HG02759 (cell line): ENCODE measurements around the gene NSL1.
"Not testable (repeated sequence)": the region's sequence is repeated elsewhere in the genome, so short reads cannot be mapped to it uniquely, and the experiment has no call there.

ENCODE experiments used
- ATAC-seq: cut with Tn5 transposase; IDR thresholded peaks from one replicate; pipeline ENCODE4 v1.9.1; 2021; ENCODE audit warnings: mild to moderate bottlenecking, moderate library complexity; ENCODE audit not compliant: unreplicated experiment

Gene NSL1

DNA sequence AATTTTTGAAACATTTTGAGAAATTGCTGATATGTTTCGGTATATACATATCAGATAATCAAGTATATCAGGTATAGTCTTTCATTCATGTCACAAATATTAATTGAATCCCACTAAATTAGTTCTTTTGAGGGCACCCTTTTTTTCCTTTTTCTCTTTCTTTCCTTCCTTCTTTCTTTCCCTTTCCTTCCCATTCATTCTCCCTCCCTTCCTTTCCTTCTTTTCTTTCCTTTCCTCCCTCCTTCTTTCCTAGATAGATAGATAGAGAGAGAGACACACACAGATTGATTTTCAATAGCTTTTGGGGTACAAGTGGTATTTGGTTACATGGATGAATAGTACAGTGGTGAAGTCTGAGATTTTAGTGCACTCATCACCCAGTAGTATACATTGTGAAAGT is 5.7 kb downstream of the NSL1 start:
- no peak for ATAC-seq

DNA sequence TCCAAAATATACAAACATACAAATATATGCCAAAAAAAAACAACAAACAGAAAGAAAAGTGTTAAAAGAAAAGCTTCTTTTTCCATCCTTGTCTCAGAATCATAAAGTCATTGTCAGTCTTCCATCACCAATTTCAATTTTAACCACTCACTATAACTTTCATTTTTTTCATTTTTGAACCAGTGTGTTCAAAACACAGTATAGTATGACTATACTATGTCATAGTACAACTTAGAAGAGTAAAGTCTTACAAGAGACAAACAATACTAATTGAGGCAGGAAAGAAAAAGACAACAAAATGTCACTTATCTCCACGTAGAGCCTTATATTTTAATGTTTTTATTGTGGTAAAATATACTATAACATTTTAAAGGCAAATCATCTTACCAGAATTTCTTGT is 7.6 kb downstream of the NSL1 start:
- ATAC-seq, result no peak

DNA sequence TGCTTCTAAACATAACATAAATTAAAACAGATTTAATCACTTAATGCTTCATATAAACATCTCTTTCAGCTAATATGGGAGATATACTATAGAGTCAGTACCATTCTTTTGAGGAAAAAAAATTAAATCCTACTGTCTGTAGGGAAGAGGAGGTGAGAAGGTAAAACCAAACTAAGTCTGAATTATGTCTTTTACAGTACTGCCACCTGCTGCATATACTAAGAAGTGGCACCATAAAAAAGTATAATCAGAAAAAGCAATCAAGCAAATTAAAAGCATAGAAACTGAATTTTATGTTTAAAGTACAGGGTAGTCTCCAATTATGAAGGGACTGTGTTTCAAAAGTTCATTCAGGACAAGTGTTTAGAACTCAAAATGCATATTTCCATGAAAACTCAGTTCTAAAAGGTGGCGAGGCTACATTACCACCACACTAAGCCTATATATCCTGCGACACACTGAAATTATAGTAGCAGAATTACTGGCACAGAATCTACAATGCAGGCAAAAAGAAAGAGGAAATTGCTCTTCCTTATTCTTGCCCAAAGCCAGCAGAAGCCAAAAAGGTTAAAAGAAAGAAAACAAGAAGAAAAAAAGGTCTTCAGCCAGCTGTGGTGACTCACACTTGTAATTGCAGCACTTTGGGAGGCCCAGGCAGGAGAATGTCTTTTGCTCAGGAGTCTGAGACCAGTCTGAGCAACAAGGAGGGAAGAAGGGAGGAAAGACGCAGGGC is 9.0 kb downstream of the NSL1 start:
- no peak for ATAC-seq

DNA sequence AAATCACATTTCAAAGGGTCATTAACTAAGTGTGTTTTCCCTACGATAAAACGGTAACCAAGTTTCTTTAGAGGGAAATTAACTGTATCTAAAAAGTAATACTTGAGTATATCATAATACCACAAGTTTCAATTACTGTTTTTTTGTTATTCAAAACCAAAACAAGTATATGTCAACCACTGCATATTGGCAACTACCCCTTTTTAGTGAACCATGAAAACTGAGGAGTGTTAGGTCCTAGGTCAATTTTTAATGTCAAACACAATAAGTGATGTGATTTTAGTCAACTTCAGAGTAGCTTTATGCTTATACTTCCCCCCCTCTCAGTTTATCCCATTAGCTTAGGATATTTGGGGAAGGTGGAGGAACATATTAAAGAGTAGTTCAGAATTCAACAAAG is 10.4 kb downstream of the NSL1 start:
- ATAC-seq, result no peak

DNA sequence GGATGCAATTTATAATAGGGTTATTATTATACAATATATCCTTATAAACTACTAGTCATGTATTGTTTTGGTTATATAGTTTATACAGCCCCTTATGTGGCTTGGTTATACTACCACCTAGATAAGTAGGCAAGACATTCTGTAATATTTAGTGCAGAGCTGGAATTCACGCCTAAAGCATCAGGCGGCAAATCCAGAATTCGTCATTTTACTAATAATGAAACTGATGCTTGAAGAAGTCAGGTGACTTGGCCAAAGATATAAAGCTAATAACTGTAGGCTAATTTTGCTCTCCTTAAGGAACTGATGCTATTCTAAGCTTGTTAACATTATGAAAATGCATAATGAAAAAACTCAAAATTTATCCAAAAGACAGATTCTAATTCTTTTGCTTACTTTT is 10.8 kb downstream of the NSL1 start:
- ATAC-seq, result no peak

DNA sequence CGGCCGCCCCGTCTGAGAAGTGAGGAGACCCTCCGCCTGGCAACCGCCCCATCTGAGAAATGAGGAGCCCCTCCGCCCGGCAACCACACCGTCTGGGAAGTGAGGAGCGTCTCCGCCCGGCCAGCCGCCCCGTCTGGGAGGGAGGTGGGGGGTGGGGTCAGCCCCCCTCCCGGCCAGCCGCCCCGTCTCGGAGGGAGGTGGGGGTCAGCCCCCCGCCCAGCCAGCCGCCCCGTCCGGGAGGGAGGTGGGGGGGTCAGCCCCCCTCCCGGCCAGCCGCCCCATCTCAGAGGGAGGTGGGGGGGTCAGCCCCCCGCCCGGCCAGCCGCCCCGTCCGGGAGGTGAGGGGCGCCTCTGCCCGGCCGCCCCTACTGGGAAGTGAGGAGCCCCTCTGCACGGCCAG is 12.5 kb downstream of the NSL1 start:
- not testable (repeated sequence) for ATAC-seq

DNA sequence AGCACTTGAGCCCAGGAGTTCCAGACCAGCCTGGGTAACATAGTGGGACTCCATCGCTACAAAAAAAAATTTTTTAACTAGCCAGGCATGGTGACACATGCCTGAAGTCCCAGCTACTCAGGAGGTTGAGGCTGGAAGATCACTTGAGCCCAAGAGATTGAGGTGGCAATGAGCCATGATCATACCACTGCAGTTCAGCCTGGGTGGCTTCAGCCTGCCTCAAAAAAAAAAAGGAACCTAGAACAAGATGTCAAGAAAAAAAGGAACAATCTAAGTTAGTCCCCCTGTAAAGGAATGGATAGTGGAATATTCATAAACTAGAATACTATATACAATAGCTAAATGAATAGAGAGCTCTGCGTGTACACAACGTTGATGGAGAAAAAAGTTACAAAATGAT is 14.4 kb downstream of the NSL1 start:
- ATAC-seq, result no peak

DNA sequence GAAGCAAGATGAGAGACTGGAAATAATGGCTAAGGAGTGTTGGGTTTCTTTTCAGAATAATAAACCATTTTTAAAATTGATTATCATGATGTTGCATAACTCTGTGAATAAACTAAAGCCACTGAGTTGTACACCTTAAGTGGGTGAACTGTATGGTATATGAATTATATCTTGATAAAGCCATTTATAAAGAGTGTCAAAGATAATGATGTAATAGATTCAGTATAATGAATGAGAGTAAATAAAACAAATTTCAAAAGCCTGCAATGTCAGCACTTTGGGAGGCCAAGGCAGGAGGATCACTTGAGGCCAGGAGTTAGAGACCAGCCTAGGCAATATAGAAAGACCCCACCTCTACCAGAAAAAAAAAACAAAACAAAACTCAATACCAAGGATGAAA is 16.3 kb downstream of the NSL1 start:
- no peak for ATAC-seq

DNA sequence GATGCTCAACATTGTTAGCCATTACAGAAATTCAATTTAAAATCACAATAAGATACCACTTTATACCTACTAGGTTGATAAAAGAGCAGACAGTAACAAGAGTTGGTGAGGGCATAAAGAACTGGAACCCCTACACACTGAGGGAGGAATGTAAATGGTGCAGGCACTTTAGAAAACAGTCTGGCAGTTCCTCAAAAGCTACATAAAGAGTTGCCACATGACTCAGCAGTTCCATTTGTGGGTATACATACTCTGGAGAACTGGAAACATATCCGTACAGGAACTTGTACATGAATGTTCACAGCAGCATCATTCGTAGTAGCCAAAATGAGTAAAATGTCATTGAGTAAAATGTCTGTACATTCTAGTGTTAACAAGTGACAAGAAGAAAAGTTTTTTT is 17.0 kb downstream of the NSL1 start:
- no peak for ATAC-seq

DNA sequence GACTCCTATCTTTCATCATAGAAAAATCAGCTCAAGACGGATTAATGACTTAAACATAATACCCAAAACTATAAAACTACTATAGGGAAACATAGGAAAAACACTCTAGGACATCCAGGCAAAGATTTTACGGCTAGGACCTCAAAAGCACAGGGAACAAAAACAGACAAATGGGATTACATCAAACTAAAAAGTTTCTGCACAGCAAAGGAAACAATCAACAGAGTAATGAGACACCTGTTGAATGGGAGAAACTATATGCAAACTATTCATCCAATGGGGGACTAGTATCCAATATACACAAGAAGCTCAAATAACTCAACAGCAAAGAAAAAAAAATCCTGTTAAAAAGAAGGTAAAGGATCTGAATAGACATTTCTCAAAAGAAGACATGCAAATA is 18.6 kb downstream of the NSL1 start:
- no peak for ATAC-seq

DNA sequence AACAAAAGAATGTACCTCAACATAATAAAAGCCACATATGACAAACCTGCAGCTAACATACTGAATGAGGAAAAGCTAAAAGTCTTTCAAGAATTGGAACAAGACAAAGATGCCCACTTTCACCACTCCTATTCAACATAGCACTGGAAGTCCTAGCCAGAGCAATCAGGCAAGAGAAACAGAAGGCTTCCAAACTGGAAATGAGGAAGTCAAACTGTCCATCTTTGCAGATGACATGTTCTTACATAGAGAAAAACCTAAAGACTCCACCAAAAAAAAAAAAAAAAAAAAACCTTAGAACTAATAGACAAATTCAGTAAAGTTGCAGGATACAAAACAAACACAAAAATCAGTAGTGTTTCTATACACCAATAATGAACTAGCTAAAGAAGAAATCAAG is 20.2 kb downstream of the NSL1 start:
- ATAC-seq, result no peak

DNA sequence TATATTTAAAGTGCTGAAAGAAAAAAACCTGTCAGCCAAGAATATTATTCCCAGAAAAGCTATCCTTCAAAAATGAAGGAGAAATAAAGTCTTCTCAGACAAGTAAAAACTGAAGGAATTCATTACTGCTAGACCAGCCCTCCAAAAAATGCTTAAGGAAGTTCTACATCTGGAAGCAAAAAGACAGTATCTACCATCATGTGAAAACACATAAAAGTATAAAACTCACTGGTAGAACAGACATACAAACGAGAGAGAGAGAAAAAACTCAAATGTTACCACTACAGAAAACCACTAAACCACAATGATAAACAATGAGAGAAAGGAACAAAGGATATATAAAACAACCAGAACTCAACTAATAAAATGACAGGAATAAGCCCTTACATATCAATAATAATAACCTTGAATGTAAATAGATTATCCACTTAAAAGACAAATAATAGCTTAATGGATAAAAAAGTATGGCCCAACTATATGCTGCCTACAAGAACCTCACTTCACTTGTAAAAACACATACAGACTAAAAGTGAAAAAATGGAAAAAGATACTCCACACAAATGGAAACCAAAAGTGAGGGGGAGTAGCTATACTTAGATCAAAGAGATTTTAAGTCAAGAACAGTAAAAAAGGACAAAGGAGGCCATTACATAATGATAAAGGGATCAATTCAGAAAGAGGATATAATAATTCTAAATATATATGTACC is 22.0 kb downstream of the NSL1 start:
- ATAC-seq, result no peak

DNA sequence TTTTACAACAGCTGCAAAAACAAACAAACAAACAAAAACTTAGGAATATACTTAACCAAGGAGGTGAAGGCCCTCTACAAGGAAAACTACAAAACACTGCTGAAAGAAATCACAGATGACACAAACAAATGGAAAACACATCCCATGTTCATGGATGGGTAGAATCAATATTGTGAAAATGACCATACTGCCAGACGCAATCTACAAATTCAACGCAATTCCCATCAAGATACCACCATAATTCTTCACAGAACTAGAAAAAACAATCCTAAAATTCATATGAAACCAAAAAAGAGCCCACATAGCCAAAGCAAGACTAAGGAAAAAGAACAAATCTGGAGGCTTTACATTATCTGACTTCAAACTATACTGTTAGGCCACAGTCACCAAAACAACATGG is 24.8 kb downstream of the NSL1 start:
- ATAC-seq, result not testable (repeated sequence)

DNA sequence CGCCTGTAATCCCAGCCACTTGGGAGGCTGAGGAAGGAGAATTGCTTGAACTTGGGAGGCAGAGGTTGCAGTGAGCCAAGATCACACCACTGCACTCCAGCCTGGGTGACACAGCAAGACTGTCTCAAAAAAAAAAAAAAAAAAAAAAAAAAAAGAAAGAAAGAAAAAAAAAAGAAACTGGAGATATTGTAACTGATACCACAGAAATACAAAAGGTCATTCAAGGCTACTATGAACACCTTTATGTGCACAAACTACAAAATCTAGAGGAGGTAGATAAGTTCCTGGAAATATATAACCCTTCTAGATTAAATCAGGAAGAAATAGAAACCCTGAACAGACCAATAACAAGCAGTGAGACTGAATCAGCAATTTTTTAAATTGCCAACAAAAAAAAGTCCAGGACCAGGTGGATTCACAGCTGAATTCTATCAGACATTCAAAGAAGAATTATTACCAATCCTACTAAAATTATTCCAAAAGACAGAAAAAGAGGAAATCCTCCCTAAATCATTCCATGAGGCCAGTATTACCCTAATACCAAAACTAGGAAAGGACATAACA is 26.8 kb downstream of the NSL1 start:
- not testable (repeated sequence) for ATAC-seq

DNA sequence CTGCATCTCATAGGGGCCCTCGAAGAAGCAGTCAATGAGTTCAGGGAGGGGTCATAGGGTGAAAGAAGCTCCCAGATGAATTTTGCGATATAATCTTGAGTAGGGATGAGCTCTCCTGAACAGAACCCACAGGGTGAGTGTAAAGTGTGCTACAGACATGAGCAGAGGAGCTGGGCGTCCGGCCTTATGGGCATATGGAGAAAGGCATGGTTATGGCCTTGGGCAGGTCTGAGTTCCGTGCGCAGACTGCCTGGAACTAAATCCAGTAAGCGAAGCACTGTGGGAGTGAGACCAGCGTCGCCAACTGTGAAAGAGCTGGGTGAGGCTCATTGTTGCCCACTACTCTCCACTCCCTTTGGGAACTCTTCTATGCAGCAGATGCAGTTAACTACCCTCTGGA is 28.7 kb downstream of the NSL1 start:
- no peak for ATAC-seq

DNA sequence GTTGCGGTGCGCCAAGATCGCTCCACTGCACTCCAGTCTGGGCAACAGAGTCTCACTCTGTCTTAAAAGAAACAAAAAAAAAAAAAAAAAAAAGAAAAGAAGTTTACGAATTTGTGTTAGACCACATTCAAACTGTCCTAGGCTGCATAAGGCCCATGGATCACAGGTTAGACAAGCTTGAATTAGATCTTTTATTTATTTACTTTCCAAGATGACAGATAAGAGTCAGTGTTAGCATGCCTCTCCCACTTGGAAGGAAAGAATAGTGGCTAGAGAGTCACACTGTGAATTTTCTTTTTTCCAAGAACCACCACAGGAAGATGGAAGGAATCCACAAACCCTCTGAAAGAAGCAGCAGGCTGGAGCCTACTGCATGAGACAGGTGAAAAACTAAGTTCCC is 29.3 kb downstream of the NSL1 start:
- ATAC-seq, result no peak

DNA sequence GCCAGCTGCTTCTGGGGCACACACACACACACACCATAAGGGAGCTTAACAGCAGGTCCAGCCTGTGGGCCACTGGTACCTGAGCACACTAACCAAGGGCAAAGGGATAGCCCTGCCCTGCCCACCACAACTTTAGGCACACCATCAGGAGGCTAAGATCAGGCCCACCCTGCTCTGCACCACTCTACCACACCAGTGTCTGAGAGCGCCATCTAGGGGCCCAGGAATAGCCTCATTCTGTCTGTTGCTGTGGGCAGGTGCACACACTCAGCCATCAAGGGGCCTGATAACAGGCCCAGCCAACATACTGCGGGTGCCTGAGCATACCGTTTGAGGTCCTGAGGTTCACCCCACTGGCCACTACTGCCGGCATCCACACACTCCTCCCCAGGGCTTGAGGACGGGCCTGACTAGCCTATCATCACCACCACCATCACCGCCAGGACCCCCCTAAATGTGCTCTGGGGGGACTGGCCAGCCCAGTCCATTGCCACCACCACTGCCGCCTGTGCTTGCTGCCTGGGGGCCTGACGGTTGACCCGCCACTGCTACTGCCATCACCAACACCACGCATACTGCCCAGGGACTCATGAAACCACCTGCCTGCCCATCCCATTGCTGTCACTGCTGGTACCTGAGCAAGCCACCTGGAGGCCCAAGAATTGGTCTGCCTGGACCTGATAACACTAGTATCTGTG is 31.3 kb downstream of the NSL1 start:
- ATAC-seq, result peak; percentile 75

DNA sequence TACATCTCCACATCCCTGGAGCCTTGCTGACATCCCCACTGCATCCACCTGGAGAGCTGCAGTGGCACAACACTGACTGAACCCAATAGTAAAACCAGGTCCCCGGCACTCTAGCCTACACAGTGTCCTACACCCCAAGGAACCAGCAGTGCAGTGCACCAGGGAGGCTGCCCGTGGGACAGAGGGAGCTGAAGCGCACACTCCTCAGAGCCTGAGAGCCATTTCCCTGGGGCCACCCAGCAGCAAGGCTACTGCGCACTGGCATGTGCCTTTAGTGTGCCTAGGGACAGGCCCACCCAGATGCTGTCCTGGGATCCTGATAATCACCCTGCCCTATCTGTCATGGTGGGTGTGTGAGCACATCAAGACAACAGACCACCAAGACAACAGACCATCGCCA is 31.9 kb downstream of the NSL1 start:
- ATAC-seq, result no peak

DNA sequence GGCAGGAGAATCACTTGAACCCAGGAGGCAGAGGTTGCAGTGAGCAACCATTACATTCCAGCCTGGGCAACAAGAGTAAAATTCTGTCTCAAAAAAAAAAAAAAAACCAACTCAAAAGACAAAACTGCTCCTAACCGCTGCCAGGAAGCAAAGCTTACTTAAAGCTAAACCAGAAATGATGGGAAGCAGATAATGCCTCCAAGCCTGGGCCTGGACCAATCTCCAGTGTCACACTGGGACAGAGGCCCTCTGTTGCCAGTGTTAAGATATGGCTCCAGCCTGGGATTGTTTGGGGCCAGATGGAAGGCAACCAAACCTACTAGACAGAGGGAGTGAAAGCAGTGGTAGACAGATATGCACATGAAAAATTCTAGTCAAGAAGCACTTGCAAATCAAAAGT is 36.9 kb downstream of the NSL1 start:
- no peak for ATAC-seq

DNA sequence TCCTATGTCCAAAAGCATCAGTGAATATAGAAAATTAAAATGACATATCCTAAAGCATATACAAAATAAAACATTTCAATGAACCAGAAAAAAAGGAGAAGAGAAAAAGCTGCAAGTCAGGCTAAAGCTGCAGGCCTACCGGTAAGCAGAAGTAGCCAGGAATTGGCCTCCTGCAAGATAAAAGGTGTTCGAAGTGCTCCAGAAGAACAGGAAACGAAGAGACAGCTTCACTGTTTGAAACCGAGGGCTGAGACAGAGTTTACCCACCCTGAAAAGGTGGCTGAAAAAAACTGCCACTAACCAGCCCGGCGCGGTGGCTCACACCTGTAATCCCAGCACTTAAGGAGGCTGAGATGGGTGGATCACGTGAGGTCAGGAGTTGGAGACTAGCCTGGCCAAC is 37.4 kb downstream of the NSL1 start:
- ATAC-seq, result peak; percentile 57

DNA sequence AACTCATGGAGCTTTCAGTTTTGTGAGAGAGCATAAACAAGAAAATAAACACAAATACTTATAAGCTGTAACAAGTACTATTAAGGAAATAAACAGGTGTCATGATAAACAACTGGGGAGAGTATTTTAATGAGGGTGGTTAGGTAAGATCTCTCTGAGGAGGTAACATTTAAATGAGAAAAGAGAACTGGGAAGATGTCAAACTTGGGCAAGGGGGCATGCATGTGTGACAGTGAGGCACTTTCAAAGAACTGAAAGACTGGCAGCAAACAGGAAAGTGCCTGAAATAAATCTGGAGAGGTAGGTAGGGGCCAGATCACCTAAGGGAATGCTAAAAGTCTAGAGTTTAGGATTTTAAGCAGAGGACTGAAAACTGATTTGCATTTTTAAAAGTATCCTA is 37.8 kb downstream of the NSL1 start:
- peak; percentile 8 for ATAC-seq
